ENCODE measurements around the gene SIPA1L3.

DNA sequence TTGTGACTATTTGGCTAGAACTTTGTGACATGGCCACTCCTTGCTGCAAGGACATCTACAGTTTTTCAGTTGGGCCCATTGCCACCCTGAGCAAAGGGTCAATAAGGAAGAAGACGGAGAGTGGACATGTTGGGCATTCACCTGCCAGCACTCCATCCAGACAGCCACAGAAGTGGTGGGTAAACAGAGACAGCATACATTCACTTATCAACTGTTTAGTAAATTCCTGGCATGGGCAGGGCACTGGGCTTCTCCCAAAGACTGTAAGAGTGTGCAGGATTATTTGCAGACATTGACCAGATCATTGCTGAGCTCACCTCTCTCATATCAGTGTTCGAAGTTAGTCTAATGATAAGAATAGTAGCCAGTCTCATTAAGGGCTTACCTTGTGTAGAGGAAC is 29.2 kb downstream of the SIPA1L3 start:
- TF ChIP-seq, protein P1, sequence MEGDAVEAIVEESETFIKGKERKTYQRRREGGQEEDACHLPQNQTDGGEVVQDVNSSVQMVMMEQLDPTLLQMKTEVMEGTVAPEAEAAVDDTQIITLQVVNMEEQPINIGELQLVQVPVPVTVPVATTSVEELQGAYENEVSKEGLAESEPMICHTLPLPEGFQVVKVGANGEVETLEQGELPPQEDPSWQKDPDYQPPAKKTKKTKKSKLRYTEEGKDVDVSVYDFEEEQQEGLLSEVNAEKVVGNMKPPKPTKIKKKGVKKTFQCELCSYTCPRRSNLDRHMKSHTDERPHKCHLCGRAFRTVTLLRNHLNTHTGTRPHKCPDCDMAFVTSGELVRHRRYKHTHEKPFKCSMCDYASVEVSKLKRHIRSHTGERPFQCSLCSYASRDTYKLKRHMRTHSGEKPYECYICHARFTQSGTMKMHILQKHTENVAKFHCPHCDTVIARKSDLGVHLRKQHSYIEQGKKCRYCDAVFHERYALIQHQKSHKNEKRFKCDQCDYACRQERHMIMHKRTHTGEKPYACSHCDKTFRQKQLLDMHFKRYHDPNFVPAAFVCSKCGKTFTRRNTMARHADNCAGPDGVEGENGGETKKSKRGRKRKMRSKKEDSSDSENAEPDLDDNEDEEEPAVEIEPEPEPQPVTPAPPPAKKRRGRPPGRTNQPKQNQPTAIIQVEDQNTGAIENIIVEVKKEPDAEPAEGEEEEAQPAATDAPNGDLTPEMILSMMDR (IDR thresholded peaks at IDR 0.05 in 4 of 5, conservative IDR thresholded peaks at IDR 0.05 in 1 of 5), result no peak
- TF ChIP-seq POLR2A (IDR thresholded peaks at IDR 0.05), result no peak
